ENCODE results near the gene PNMA1. TPM values are rescaled to one million over a fixed set of nuclear protein-coding genes. Genes with fewer than 3 reads are reported as not detected.

The PNMA1 gene, protein sequence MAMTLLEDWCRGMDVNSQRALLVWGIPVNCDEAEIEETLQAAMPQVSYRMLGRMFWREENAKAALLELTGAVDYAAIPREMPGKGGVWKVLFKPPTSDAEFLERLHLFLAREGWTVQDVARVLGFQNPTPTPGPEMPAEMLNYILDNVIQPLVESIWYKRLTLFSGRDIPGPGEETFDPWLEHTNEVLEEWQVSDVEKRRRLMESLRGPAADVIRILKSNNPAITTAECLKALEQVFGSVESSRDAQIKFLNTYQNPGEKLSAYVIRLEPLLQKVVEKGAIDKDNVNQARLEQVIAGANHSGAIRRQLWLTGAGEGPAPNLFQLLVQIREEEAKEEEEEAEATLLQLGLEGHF
- total RNA-seq = 11.4 and 12.2 TPM in 2 replicates

DNA sequence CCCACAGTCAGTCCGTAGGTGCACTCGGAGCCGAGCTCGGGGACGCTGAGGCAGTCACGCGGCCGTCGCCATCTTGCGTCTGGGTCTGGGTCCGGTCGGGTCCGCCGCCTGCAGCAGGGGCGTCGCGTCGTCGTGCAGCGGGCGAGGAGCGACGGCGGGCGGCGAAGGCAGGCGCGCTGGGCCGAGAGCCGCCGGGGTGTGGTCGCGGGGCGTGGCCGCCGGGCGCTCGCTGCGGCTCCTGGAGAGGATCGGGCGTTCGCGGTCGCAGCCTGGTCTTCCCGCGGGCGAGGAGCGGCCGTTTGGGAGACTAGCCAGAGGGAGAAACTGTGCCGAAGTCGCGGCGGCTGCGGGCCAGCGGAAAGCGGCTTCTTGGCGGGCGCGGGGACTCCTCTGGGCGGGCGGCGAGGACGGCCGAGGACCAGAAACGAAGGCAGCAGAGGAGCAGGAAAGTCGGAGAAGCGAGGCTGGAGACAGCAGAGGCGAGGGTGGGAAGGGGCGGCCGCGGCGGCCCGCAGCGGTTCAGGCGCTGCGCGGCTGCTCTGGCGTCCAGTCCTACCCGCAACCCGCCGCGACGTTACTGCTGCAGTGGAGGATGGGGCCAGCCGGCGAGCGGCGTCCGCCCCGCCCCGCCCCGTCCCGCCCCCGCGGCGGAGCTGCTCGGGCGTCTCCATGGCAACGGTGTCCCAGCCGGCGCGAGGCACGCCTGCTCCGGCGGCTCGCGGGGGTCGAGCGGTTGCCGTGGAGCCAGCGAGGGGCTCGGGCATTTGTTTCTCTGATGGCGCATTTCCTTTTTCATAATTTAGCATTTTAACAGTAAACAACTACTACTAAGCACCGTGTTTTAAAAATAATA, at the start of gene PNMA1:
Gene PNMA1 (minus strand): TSS at position 582 of the 853 bp plus-strand sequence. CDS start 745 bp downstream, outside the sequence.

Other genes with a start within 250 kb of the PNMA1 start
- 16.8 and 21.9 TPM in 2 replicates for gene RIOX1, start 223.5 kb downstream of the PNMA1 start, total RNA-seq
- 1.1 and 1.7 TPM in 2 replicates for gene ACOT1, start 177.2 kb downstream of the PNMA1 start, total RNA-seq
- 1.7 TPM in 1 of 2 replicates, not detected in the other for gene HEATR4, start 155.4 kb downstream of the PNMA1 start, total RNA-seq
- gene ACOT2, start 145.2 kb downstream of the PNMA1 start, total RNA-seq = 8.1 and 12.5 TPM in 2 replicates
- gene ACOT4, start 122.5 kb downstream of the PNMA1 start, total RNA-seq = 1.3 and 1.6 TPM in 2 replicates
- not detected in 2 replicates for gene ACOT6, start 101.9 kb downstream of the PNMA1 start, total RNA-seq
- 6.9 and 7.6 TPM in 2 replicates for gene DNAL1, start 69.4 kb downstream of the PNMA1 start, total RNA-seq
- 5.2 and 9.5 TPM in 2 replicates for gene PTGR2, start 137.4 kb upstream of the PNMA1 start, total RNA-seq
- 42.9 and 51.8 TPM in 2 replicates for gene ZNF410, start 172.5 kb upstream of the PNMA1 start, total RNA-seq
- 1.6 TPM in 2 replicates for gene FAM161B, start 235.7 kb upstream of the PNMA1 start, total RNA-seq
- gene COQ6, start 235.9 kb upstream of the PNMA1 start, total RNA-seq = 28.7 and 58.5 TPM in 2 replicates

Data from hair follicular keratinocyte (primary cell).